ENCODE measurements around the gene GK.
A peak's percentile ranks its signal among the peaks of the same experiment; 100 is the strongest.
"Not testable (repeated sequence)": the region's sequence is repeated elsewhere in the genome, so short reads cannot be mapped to it uniquely, and the experiment has no call there.

The GK gene

DNA sequence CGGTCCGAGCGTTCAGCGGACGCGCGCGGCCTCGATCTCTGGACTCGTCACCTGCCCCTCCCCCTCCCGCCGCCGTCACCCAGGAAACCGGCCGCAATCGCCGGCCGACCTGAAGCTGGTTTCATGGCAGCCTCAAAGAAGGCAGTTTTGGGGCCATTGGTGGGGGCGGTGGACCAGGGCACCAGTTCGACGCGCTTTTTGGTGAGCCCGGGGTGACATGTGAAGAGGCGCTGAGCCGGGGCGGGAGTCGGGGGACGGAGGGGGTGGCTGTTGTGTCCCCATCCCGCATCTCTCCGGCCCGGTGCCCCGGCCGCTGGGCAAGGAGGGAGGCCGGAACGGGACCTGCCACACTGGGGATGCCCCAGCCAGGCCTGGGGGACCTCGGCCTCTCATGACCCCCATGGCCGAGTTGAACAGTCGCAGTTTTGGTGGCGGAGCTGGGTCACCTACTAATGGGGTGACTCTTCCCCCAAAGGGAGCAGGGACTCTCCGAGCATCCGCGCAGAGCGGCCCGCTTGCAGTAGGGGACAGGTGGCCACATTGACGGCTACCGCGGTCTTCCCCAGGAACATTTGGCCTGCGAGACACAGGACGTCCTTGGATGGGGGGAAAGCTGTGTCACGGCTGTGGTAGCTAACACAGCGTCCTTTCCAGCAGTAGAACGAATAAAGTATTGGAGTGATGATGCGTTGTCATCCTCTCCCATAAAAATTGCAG is at the start of gene GK:
TSS of gene GK (plus strand) at position 9 of the 717 bp plus-strand sequence. CDS start at position 124, 115 bp downstream.
- peak; percentile 45 for DNase-seq (ENCODE audit: low read depth)

DNA sequence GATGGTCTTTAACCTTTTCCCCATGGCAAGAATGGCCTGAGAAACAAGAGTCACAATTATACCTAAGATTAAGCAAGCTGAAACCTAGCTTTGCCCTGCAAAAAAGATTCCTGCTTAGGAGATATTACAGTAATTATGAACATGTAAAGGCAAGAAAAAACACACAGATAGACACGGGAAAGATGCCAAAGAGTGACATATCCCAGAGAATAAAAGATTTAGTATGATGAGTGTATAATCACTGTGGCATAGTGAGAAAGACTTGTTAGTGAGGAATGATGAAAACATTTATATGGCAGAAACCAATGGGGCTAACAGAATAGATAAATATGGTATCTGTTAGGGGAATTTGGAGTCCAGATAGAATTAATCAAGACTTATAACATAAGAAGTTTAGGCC is 46.1 kb upstream of the GK start:
- no peak for DNase-seq (ENCODE audit: low read depth)

DNA sequence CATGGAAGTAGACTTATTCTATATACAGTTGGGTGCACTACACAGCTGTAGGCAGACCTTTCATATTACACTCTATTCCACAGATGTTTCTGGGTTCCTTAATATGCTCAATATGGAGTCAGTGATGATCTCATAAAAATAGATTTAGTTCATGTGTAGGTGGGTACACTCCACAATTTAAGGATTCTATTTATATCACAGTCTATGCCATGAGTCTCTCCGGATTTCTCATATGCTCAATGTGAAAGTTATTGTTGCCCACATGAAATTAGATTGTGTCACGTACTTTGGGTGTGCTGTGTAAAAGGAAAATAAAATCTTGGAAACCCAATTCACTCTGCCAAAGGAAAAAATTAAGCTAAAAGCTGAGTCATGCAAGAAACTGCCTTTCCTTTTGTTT is 43.2 kb upstream of the GK start:
- DNase-seq (ENCODE audit: low read depth) = no peak

DNA sequence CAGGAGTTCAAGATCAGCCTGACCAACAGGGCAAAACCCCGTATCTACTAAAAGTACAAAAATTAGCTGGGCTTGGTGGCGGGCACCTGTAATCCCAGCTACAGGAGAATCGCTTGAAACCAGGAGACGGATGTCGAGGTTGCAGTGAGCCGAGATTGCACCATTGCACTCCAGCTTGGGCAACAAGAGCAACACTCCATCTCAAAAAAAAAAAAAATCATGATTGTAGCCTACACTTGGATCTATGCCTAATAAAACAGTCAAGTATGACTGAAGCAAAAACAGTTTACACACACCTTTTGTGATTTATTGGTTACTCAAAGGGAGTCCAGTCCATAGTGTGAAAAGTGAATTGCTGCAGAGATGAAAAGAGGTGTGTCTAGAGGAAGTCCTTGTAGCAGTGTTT is 41.0 kb upstream of the GK start:
- no peak for DNase-seq (ENCODE audit: low read depth)

DNA sequence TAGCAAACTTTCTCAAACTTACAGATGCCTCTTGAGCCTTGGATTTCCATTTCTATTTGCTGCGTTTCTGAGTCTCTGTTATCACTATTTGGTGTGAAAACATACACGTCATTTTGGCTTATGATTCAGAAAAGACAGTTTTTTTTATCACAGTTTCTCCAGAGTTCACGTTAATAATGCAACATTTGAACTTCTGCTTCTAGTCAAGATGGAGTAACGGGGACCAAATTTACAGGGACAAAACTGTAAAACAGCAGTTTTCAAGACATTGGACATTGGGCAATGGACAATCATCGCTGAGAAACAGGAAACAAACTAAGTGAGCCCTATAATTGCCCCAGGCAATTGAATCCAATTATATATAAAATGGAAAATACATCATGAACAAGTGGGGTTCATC is 39.5 kb upstream of the GK start:
- no peak for DNase-seq (ENCODE audit: low read depth)

DNA sequence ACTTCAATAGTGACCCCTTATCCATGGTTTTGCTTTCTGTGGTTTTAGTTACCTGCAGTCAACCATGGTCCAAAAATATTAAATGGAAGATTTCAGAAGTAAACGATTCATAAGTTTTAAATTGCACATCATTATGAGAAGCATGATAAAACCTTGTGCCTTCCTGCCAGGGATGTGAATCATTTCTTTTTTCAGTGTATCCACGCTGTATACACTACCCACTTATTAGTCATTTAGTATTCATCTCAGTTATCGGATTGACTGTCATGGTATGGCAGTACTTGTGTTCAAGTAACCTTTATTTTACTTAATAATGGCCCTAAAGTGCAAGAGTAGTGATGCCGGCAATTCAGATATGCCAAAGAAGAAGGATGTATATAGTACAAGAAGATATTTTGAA is 38.0 kb upstream of the GK start:
- peak; percentile 50 for DNase-seq (ENCODE audit: low read depth)

DNA sequence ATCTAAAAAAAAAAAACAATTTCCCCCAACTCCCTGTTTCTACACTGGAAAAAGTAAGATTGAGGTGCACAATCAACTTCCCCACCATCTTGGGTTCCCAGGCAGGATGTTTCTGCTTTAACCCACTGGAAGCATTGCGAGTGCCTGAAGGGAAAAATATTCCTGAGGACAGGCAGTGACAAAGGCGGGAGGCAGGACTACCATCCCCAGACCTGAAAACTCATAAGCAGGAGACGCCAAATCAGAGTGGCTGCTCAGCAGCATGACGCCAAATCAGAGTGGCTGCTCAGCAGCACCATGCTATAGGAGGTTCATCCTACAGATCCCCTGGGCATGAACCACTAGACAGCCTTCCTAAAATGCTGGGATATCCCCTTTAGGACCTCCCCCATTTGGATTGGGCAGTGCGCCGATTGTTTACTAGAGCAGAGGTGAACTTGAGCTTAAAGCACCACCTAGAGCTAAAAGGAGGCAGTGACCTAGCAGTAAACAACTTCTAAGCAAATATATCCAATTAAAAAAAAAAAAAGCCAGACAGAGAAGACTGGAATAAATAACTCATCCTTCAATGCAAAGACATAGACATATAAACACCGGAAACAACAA is 35.0 kb upstream of the GK start:
- no peak for DNase-seq (ENCODE audit: low read depth)

DNA sequence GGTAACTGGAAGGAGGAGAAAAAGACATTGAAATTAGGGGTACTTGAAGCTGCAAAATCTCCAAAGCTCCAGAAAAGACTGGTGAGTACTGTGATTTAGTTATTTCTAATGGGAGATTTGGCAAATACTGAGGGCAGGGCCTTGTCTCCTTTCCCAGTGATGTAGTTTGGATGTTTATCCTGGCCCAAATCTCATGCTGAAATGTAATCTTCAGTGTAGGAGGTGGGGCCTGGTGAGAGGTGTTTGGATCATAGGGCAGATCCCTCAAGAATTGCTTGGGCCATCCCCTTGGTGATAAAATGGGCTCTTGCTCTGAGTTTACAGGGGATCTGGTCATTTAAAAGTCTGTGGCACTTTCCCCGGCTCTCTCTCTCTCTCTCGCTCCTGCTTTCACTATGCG is 33.1 kb upstream of the GK start:
- no peak for DNase-seq (ENCODE audit: low read depth)

DNA sequence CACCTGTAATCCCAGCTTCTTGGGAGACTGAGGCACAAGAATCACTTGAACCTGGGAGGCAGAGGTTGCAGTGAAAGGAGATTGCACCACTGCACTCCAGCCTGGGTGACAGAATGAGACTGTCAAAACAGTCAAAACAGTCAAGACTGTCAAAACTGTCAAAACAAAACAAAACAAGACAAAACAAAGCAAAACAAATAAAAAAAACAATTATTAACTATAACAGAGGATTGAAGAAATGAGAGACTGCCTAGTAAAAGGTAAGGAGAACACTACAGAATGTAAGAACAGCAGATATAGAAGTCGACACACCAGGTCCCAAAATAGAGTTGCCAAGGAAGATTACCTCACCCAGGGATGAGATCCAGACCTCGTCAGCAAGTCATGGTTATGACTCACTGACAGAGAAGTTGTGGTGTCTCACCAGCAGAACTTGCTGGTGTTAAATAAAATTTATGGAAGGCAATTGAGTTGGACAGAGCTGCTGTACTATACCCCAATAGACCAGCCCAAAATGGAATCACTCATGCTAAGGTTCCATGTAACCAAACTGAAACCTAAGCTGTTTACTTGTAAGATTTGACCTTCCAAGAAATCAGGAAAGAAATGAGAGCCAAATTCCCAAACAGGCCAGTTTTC is 32.1 kb upstream of the GK start:
- peak; percentile 90 for DNase-seq (ENCODE audit: low read depth)

DNA sequence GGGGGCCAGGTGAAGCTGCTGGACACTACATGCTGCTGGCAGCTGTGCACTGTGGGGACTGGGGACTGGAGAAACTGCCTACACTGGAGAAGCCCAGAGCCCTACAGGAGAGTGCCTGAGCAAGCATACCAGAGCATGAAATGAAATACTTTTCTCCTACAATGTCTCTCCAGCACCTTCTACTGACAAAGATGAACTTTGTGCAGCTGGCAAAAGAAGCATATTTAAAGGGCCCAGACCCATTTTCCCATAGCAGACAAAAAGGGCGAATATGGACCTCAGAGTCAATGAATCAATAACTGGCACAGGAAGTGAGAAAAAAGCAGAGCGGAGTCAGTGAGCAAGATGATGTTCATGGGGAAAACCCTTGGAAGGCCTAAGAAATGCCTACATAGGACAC is 30.9 kb upstream of the GK start:
- no peak for DNase-seq (ENCODE audit: low read depth)

DNA sequence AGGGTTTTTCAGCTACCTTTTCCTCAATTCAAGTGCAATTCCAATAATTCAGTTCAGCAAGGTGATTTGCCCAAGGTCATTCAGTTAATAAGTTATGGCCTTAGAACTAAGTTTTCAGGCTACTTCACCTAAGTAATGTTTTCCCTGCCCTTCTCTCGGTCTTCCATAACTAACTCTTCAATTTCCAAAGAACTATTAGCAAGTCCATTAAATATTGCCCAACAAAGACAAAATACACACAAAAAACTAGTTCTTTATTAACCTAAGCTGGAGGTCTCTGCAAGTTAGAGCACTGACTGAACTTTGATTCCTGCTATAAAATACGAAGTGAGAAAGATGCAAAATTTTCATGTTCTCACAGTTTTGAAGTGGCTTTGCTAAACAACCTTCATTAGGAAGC is 26.8 kb upstream of the GK start:
- DNase-seq (ENCODE audit: low read depth) = no peak

DNA sequence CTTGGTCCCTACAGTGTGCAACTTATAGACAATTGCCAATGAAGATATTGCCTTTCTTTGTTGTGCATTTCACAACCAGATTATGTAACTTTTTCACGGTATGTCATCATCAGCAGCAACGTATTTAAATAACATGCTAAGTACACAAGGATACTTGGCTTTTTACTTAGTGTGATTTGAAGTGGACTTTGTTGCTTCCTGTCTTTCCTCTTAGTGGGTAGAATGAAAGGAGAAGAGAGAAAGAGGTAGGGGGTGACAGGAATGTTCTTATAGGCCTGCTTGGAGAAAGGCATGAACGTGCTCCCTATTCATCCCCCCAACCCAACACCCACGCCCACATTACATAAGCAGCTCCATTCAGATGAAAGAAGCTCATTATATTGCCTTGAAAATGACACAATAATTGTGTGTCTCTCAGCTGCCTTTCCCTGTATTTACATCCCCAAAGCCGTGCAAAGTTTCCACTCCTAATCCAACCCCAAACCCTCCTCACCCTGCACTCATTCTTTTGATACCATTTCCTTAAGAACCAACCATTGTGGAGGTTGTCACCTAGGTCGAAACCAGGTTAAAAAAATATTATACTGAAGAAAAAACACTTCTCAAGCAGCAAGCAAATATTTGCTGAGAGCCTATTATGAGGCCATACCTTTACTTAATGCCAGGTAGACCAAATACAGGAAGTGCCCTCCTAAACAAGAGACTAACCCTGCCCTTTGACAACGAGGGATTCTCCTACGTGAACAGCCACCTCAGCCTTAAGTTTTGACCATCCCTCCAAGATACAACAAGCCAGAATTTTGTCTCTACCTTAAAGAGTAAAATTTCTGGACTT is 25.2 kb upstream of the GK start:
- DNase-seq (ENCODE audit: low read depth) = no peak

DNA sequence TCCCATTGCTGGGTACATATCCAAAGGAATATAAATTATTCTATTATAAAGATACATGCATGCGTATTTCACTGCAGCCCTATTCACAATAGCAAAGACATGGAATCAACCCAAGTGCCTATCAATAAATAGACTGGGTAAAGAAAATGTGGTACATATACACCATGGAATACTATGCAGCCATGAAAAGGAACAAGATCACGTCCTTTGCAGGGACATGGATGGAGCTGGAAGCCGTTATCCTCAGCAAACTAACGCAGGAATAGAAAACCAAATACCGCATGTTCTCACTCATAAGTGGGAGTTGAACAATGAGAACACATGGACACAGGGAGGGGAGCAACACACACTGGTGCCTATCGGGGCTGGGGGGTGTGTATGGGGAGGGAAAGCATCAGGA is 19.2 kb upstream of the GK start:
- not testable (repeated sequence) for DNase-seq (ENCODE audit: low read depth)

DNA sequence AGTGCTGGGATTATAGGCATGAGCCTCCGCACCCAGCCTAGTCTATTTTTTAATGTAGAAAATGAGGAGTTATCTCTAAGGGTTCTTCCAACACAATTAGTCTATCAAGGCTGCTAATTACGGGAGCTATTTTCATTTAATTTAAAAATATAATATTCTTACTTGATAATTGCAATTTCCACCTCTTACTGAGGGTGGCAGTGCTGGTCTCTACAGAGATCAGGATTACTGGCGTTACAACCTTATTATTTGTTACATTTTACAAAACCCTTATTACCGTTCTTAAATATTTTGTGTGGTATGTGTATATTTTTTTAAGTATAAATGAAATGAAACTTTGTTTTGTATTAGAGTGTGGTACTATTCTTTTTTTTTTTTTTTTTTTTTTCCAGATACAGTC is 17.6 kb upstream of the GK start:
- DNase-seq (ENCODE audit: low read depth) = no peak

DNA sequence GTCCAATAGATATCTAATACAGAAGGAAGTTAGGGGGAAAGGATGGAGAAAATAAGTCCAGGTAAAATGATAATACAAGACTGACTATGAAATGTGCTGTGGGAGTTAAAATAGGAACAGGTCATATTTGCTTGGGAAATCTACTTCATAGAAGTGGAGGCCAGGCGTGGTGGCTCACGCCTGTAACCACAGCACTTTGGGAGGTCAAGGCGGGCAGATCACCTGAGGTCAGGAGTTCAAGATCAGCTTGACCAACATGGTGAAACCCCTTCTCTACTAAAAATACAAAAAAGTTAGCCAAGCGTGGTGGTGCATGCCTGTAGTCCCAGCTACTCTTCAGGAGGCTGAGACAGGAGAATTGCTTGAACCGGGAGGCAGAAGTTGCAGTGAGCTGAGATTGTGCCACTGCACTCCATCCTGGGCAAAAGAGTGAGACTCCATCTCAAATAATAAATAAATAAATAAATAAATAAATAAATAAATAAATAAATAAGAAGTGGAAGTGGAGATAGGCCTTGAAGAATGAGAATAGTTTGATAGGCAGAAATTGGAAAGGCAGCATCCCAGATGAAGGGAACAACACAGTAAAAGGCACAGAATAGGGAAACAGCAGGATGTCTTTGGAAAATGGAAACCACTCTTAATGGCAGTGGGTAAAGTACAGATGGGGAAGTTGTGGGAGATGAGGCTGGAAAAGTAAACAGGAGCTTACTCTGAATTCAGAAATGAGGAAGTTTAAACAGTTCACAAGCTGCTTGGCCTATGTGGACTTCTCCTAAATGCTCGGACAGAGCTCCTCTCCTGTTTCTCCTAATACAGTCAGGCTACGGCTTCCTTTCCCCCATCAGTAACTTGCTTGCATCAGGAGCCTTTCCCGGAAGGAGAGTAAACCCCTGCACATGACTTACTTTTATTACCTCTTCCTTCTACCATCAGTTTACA is 15.1 kb upstream of the GK start:
- no peak for DNase-seq (ENCODE audit: low read depth)

DNA sequence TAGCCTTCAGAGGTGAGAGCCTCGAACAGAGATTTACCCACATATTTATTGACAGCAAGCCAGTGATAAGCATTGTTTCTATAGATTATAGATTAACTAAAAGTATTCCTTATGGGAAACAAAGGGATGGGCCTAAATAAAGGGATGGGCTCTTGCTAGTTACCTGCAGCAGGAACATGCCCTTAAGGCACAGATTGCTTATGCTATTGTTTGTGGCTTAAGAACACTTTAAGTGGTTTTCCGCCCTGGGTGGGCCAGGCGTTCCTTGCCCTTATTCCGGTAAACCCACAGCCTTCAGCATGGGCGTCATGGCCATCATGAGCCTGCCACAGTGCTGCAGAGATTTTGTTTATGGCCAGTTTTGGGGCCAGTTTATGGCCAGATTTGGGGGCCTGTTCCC is 13.5 kb upstream of the GK start:
- DNase-seq (ENCODE audit: low read depth) = not testable (repeated sequence)

DNA sequence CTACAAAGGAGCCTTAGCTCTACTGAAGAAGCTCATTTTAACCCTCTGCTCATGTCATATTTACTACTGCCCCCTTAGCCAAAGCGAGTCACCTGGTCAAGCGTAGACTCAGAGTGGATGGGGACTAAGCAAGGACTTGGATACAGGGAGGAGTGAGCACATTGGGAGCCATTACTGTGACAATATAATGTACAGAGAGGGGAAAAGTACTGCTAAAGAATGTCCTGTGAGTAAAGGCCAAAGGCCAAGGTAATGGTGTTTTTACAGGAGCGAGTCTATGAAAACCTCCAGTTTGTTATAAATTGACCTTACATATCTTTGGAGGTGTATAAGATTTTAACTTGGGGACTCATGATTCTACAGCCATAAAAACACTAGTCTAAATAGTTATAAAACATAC is 10.6 kb upstream of the GK start:
- no peak for DNase-seq (ENCODE audit: low read depth)

DNA sequence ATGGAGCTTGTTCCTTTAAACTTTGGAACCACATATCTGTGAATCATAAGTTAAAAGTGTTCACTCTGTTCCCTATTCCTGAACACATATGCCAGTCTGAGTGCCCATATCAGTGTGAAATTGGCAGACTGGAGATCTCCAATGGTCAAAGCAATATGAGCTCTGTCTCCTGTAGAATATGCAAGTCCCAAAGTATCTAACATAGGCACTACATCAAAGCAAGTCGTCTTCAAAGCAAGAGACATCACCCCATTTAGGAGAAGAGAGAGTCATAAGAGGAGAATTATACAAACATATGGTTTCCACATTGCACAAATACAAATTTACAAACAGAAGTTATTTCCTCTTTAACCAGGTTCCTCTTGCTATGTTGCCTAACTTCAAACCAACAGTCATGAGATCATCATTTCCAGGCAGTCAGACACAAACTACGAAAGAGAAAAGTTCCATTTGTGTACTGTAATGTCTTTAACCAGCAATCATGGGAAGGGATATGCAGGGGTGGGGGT is 9.9 kb upstream of the GK start:
- DNase-seq (ENCODE audit: low read depth) = peak; percentile 37

DNA sequence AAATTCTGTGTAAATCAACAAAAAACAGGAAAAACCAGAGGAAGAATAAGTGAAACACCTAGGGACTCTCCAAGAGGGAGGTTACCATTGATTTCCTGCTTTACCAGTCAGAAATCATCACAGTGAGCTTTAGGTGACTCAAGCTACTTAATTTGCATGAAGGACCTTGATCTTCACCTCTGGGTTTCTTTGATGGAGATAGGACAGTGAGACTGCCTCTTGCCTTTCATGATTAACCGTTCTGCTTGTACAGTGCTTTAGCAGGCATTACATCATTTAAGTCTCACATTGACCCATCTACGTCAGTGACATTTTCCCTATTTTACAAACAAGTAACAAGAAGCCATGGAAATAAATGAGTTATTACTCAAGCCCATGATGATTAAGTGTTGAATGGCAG is 3.4 kb upstream of the GK start:
- DNase-seq (ENCODE audit: low read depth) = no peak

DNA sequence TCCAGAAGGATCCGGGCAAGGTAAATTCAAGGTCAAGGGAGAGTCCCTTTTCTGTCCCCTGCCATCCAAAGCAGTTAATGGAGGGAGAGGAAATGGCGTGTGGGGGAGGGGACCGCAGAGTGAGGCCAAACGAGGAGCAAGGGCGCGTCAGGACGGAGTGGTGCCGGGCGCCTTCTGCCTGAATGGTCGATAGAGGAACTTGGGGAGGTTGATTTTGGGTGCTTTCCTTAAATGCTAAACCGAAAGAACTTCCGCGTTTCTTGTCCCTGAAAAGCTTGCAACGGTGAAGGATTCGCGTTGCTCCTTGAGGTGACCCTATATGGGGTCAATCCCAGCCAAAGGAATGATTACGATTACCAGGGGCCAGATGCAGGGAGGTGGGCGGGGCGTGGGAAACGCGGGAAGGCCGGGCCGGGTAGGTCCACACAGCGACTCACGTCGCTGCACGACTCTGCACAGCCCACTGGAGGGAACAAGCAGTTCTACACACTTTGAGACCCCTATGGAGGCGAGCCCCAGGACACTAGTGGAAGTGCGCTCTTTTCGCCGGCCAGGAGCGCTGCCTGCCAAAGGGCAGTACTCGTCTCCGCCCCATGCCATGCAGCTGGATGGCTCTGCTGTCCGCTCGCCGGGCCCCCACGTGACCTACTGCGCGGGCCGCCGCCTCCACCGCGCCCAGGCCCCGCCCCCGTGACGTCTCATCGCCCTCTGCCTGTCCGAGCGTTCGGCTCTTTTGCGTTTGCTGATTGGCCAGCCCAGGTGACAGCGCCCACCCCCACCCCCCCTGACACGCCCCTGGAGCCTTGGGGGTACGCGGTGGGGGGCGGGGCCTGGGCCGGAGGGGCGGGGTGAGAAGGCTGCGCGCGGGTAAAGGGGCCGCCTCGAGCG is 452 bp upstream of the GK start:
- DNase-seq (ENCODE audit: low read depth) = peak; percentile 93
